BLaER1 (cell line): ENCODE results near the gene FOLR3.
"Not testable (repeated sequence)": the region's sequence is repeated elsewhere in the genome, so short reads cannot be mapped to it uniquely, and the experiment has no call there.

ENCODE experiments used
- H3K27ac ChIP-seq: shearing (Covaris generic); formaldehyde crosslinking; 2 replicates; pipeline ENCODE4 v1.8.1; 2022
- H3K27me3 ChIP-seq: shearing (Covaris generic); formaldehyde crosslinking; 2 replicates; pipeline ENCODE4 v1.8.1; 2022
- H3K36me3 ChIP-seq: shearing (Covaris generic); formaldehyde crosslinking; 2 replicates; pipeline ENCODE4 v1.8.1; 2022
- H3K4me1 ChIP-seq: shearing (Covaris generic); formaldehyde crosslinking; 2 replicates; pipeline ENCODE4 v1.8.1; 2022
- H3K4me2 ChIP-seq: shearing (Covaris generic); formaldehyde crosslinking; 2 replicates; pipeline ENCODE4 v1.8.1; 2022
- H3K4me3 ChIP-seq: shearing (Covaris generic); formaldehyde crosslinking; 2 replicates; pipeline ENCODE4 v1.8.1; 2022
- H3K9ac ChIP-seq: shearing (Covaris generic); formaldehyde crosslinking; 2 replicates; pipeline ENCODE4 v1.8.1; 2022
- H3K9me3 ChIP-seq: shearing (Covaris generic); formaldehyde crosslinking; 2 replicates; pipeline ENCODE4 v1.8.1; 2022
- H4K20me1 ChIP-seq: shearing (Covaris generic); formaldehyde crosslinking; 2 replicates; pipeline ENCODE4 v1.8.1; 2022
- Cebpa-rat ChIP-seq: shearing (Covaris generic); IDR thresholded peaks from 2 replicates; pipeline ENCODE4 v1.8.1; 2022

The FOLR3 gene

GRCh38 chr11:72140661-72141060, 5.1 kb downstream of the FOLR3 start:
- Histone ChIP-seq H3K9ac (no peak overlapping the region), H3K27ac (no peak overlapping the region), H4K20me1 (no peaks in the 10 kb centered on the region), H3K27me3 (no peaks in the 10 kb centered on the region), H3K9me3 (no peaks in the 10 kb centered on the region), H3K4me1 (no peaks in the 10 kb centered on the region), H3K4me3 (no peak overlapping the region), H3K36me3 (no peaks in the 10 kb centered on the region), H3K4me2 (no peak overlapping the region)
- TF ChIP-seq Cebpa-rat = no peak

- H3K9ac ChIP-seq = no peak overlapping the region
- H3K27ac ChIP-seq = no peak overlapping the region
- H4K20me1 ChIP-seq = no peaks in the 10 kb centered on the region
- no peak overlapping the region for H3K4me3 ChIP-seq
- no peaks in the 10 kb centered on the region for H3K4me1 ChIP-seq
- H3K4me2 ChIP-seq = no peak overlapping the region
- H3K36me3 ChIP-seq = no peaks in the 10 kb centered on the region
- H3K27me3 ChIP-seq = no peaks in the 10 kb centered on the region
- no peaks in the 10 kb centered on the region for H3K9me3 ChIP-seq
- no peak for TF ChIP-seq Cebpa-rat
These were observed 5.5 kb downstream of the FOLR3 start for GRCh38 chr11:72141066-72141465.

GRCh38 chr11:72142086-72142485, 6.6 kb downstream of the FOLR3 start:
- H3K4me2 ChIP-seq, H4K20me1 ChIP-seq, H3K9me3 ChIP-seq, H3K27ac ChIP-seq, H3K27me3 ChIP-seq, H3K4me1 ChIP-seq, H3K36me3 ChIP-seq, H3K4me3 ChIP-seq, H3K9ac ChIP-seq: not testable (repeated sequence)

GRCh38 chr11:72142543-72142942, 7.0 kb downstream of the FOLR3 start:
- H3K9ac ChIP-seq, H3K27ac ChIP-seq, H3K4me3 ChIP-seq, H3K27me3 ChIP-seq, H4K20me1 ChIP-seq, H3K9me3 ChIP-seq, H3K4me2 ChIP-seq, H3K4me1 ChIP-seq, H3K36me3 ChIP-seq: not testable (repeated sequence)

- no peaks in the 10 kb centered on the region for H3K9me3 ChIP-seq
- no peaks in the 10 kb centered on the region for H4K20me1 ChIP-seq
- no peaks in the 10 kb centered on the region for H3K36me3 ChIP-seq
- no peak overlapping the region for H3K9ac ChIP-seq
- H3K4me2 ChIP-seq = no peak overlapping the region
- H3K4me3 ChIP-seq = no peak overlapping the region
- no peaks in the 10 kb centered on the region for H3K27me3 ChIP-seq
- TF ChIP-seq Cebpa-rat = no peak
- no peaks in the 10 kb centered on the region for H3K4me1 ChIP-seq
- H3K27ac ChIP-seq = no peak overlapping the region
These were observed 9.5 kb downstream of the FOLR3 start for GRCh38 chr11:72144807-72145565.

- no peak overlapping the region for H3K4me2 ChIP-seq
- no peaks in the 10 kb centered on the region for H4K20me1 ChIP-seq
- no peak for TF ChIP-seq Cebpa-rat
- H3K27ac ChIP-seq = no peak overlapping the region
- H3K27me3 ChIP-seq = no peaks in the 10 kb centered on the region
- no peak overlapping the region for H3K9ac ChIP-seq
- H3K9me3 ChIP-seq = no peaks in the 10 kb centered on the region
- H3K36me3 ChIP-seq = no peaks in the 10 kb centered on the region
- H3K4me1 ChIP-seq = no peaks in the 10 kb centered on the region
- no peak overlapping the region for H3K4me3 ChIP-seq
These were observed 11.1 kb downstream of the FOLR3 start for GRCh38 chr11:72146625-72147024.

- no peak overlapping the region for H3K9ac ChIP-seq
These were observed 15.4 kb downstream of the FOLR3 start for GRCh38 chr11:72150882-72151281.

GRCh38 chr11:72153874-72154273, 18.3 kb downstream of the FOLR3 start:
- H3K4me1 ChIP-seq, H3K4me2 ChIP-seq, H3K9me3 ChIP-seq, H3K27me3 ChIP-seq, H3K9ac ChIP-seq, H3K36me3 ChIP-seq, H3K27ac ChIP-seq, H4K20me1 ChIP-seq, H3K4me3 ChIP-seq: not testable (repeated sequence)

More at GRCh38 chr11:72150882-72151281, 15.4 kb downstream of the FOLR3 start:
- Histone ChIP-seq H3K4me1 (no peaks in the 10 kb centered on the region), H3K4me2 (no peak overlapping the region), H3K36me3 (no peaks in the 10 kb centered on the region), H3K27me3 (no peaks in the 10 kb centered on the region), H3K9me3 (no peaks in the 10 kb centered on the region), H4K20me1 (no peaks in the 10 kb centered on the region), H3K27ac (no peak overlapping the region), H3K4me3 (no peak overlapping the region)
- TF ChIP-seq Cebpa-rat = no peak

- Histone ChIP-seq H4K20me1 (no peaks in the 10 kb centered on the region), H3K4me2 (no peak overlapping the region), H3K27me3 (no peaks in the 10 kb centered on the region), H3K27ac (no peak overlapping the region), H3K36me3 (no peaks in the 10 kb centered on the region), H3K9me3 (no peaks in the 10 kb centered on the region), H3K9ac (no peak overlapping the region), H3K4me1 (no peaks in the 10 kb centered on the region), H3K4me3 (no peak overlapping the region)
- no peak for TF ChIP-seq Cebpa-rat
These were observed 19.3 kb downstream of the FOLR3 start for GRCh38 chr11:72154816-72155215.

GRCh38 chr11:72155751-72156150, 20.2 kb downstream of the FOLR3 start:
- Histone ChIP-seq H3K4me1 (no peaks in the 10 kb centered on the region), H3K4me3 (no peak overlapping the region), H4K20me1 (no peaks in the 10 kb centered on the region), H3K4me2 (no peak overlapping the region), H3K27ac (no peak overlapping the region), H3K9ac (no peak overlapping the region), H3K27me3 (no peaks in the 10 kb centered on the region), H3K36me3 (no peaks in the 10 kb centered on the region), H3K9me3 (no peaks in the 10 kb centered on the region)
- TF ChIP-seq Cebpa-rat = no peak

- Histone ChIP-seq H3K27me3 (no peaks in the 10 kb centered on the region), H3K4me1 (no peaks in the 10 kb centered on the region), H3K9me3 (no peaks in the 10 kb centered on the region), H4K20me1 (no peaks in the 10 kb centered on the region), H3K4me3 (no peak overlapping the region), H3K27ac (no peak overlapping the region), H3K4me2 (no peak overlapping the region), H3K9ac (no peak overlapping the region), H3K36me3 (no peaks in the 10 kb centered on the region)
- TF ChIP-seq Cebpa-rat = no peak
These were observed 21.6 kb downstream of the FOLR3 start for GRCh38 chr11:72157131-72157530.
